Activated CD8-positive, alpha-beta memory T cell treated with anti-CD3 and anti-CD28 coated beads for 4 hours (primary cell): ENCODE measurements around the gene AMTN.

Experiments
- DNase-seq, 2 donors: peaks; one replicate each; pipeline ENCODE4 v3.0.0-alpha.2; 2020; ENCODE audit warnings: low read depth in 2 of 2

The AMTN gene

GRCh38 chr4:70559924-70560323, 41.6 kb downstream of the AMTN start:
- DNase-seq, result no peak

DNA sequence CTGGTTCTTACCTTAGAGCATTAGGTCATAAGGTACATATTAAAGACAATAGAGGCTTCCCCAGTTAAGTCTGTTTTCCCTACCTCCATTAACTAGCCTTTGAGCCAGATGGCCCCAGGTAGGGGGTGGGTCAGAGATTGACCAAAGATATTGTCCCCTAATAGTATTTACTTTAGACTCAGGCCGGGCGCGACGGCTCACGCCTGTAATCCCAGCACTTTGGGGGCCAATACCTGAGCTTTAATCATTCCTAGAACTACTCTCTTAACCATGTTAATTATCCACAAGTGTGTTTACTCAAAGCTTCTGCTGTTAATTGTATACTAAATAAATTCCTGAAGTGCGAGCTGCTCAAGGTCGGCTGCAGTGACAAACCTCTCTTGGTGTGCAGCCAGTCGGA, 45.7 kb downstream of the AMTN start:
- DNase-seq, result no peak

GRCh38 chr4:70570796-70571195, 52.4 kb downstream of the AMTN start:
- DNase-seq, result no peak

GRCh38 chr4:70571772-70572171, 53.4 kb downstream of the AMTN start:
- DNase-seq, result no peak

- DNase-seq, result no peak
These were observed 57.6 kb downstream of the AMTN start for GRCh38 chr4:70575964-70576363.

GRCh38 chr4:70577220-70577927, 59.0 kb downstream of the AMTN start:
- no peak for DNase-seq

GRCh38 chr4:70581980-70582379, 63.6 kb downstream of the AMTN start:
- DNase-seq, result no peak
